Activated T-helper 17 cell treated with anti-CD3 and anti-CD28 coated beads, Interleukin-2, amount 50 U/mL, for 72 hours (primary cell): ENCODE measurements around the gene DENND2D. TPM values are rescaled to one million over a fixed set of nuclear protein-coding genes. Genes with fewer than 3 reads are reported as not detected.
A peak's percentile ranks its signal among the peaks of the same experiment; 100 is the strongest.
"Not testable (repeated sequence)": the region's sequence is repeated elsewhere in the genome, so short reads cannot be mapped to it uniquely, and the experiment has no call there.

Source experiments
- ATAC-seq: fragments of 150-1000 bp; cut with Tn5 transposase; replicated peaks from 2 replicates; pipeline ENCODE4 v1.10.0; 2021; ENCODE audit warnings: mild to moderate bottlenecking, moderate library complexity
- H3K27ac Mint-ChIP-seq: one replicate; pipeline ENCODE4 v1.8.0; 2022; ENCODE audit warnings: mixed read lengths
- H3K27me3 Mint-ChIP-seq: one replicate; pipeline ENCODE4 v1.8.0; 2022; ENCODE audit warnings: mixed read lengths
- H3K36me3 Mint-ChIP-seq: one replicate; pipeline ENCODE4 v1.8.0; 2022; ENCODE audit warnings: low read depth, mild to moderate bottlenecking, mixed read lengths
- H3K4me1 Mint-ChIP-seq: one replicate; pipeline ENCODE4 v1.8.0; 2022; ENCODE audit warnings: mixed read lengths
- H3K4me3 Mint-ChIP-seq: one replicate; pipeline ENCODE4 v1.8.0; 2022; ENCODE audit warnings: mild to moderate bottlenecking, mixed read lengths
- H3K9me3 Mint-ChIP-seq: one replicate; pipeline ENCODE4 v1.8.0; 2022; ENCODE audit warnings: mixed read lengths
- total RNA-seq, 2 donors: library from RNA; stranded (reverse); gene quantifications; one replicate each; pipeline ENCODE4 v1.2.3, GENCODE V29; 2022

Gene DENND2D
- total RNA-seq, 2 donors from 2014 or later, result 146 to 148 TPM

DNA sequence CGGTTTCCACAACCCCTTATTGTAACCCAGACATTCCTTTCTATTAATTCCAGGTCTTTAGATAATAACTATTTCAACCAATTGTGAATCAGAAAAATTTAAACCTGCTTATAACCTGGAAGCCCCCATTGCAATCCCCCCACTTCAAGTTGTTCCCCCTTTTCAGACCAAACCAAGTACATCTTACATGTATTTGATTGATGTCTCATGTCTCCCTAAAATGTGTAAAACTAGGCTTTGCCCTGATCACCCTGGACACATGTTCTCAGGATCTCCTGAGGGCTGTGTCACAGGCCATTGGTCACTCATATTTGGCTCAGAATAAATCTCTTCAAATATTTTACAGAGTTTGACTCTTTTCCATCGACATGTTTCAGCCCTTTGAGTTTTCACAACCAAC lies 14.8 kb upstream of the DENND2D start:
- Mint-ChIP-seq H3K4me1 (peaks cover 75% of the 10 kb centered on the region), H3K4me3 (peak overlapping the region; percentile 78), H3K27ac (peak overlapping the region; percentile 86)
- not testable (repeated sequence) for ATAC-seq, H3K9me3 Mint-ChIP-seq, H3K36me3 Mint-ChIP-seq, H3K27me3 Mint-ChIP-seq

DNA sequence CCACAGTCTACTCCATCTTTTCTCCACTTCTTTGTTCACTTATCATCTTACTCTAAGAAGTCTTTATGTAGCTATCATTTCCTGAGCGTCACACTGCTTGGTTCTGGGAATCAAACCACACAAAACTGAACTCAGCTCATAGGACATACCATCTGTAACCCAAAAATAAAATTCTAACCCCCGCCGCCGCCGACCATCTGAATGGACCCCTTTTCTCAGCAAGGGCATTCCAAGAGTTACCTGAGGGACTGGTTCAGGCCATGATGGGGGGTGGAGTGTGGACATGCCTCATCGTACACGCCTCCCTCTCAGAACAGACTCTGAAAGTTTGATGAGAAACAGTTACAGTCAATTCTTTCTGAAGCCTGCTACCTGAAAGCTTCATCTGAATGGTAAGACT lies 14.4 kb upstream of the DENND2D start:
- Mint-ChIP-seq H3K9me3 (peaks cover 4% of the 10 kb centered on the region), H3K27me3 (no peaks in the 10 kb centered on the region), H3K4me3 (peak overlapping the region; percentile 78), H3K4me1 (peaks cover 71% of the 10 kb centered on the region), H3K27ac (peak overlapping the region; percentile 86), H3K36me3 (peaks cover 10% of the 10 kb centered on the region)
- ATAC-seq, result peak; percentile 50

DNA sequence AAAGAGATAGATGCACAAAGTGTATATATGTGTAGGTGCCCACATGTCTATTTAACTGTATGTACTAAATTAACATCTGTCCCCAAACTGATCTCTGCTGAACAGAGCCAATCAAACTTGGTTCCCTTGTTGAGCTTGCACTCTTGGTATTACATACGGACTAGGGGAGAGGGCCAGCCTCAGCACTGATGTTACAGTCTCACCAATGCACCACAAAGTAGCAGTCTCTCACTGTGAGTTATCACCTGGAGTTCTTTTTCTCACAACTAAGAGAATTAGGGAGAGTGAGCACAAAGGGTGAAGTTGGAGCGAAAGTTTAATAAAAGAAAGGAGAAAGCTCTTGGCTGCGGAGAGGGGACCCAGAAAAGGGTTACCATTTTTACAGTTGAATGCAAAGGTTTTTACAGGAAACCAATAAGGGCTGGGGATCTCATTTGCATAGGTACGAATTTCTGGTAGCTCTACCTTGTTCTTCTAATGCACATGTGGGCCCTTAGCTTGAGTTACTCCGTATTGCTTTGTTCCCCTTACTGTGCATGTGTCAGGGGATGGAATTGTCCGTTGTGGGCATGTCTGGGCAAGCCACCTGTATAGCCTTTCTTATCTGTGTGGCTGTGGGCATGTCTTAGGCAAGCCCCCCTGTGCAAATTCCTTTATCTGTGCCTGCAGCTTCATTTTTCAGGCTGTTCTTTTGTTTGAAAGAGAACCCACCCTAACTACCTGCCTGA lies 13.8 kb upstream of the DENND2D start:
- Mint-ChIP-seq H3K36me3 (peaks cover 10% of the 10 kb centered on the region), H3K9me3 (peaks cover 4% of the 10 kb centered on the region), H3K27me3 (no peaks in the 10 kb centered on the region), H3K27ac (peak overlapping the region; percentile 86), H3K4me1 (peaks cover 64% of the 10 kb centered on the region), H3K4me3 (peak overlapping the region; percentile 78)
- ATAC-seq, result peak; percentile 12

DNA sequence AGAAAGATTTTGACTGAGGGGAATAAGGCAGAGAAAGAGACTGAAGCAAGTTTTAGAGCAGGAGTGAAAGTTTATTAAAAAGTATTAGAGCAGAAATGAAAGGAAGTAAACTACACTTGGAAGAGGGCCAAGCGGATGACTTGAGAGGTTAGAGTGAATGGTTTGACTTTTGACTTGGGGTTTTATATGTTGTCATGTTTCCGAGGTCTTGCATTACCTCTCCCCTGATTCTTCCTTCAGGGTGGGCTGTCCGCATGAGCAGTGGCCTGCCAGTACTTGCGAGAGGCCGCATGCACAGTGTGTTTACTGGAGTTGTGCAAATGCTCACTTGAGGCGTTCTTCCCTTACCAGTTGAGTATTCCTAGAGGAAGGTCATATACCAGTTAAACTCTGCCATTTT lies 13.0 kb upstream of the DENND2D start:
- H3K27ac Mint-ChIP-seq, result peak overlapping the region; percentile 86
- H3K9me3 Mint-ChIP-seq, result peaks cover 4% of the 10 kb centered on the region
- H3K4me3 Mint-ChIP-seq, result peak overlapping the region; percentile 78
- no peak for ATAC-seq
- peaks cover 60% of the 10 kb centered on the region for H3K4me1 Mint-ChIP-seq
- no peaks in the 10 kb centered on the region for H3K27me3 Mint-ChIP-seq
- peaks cover 10% of the 10 kb centered on the region for H3K36me3 Mint-ChIP-seq

DNA sequence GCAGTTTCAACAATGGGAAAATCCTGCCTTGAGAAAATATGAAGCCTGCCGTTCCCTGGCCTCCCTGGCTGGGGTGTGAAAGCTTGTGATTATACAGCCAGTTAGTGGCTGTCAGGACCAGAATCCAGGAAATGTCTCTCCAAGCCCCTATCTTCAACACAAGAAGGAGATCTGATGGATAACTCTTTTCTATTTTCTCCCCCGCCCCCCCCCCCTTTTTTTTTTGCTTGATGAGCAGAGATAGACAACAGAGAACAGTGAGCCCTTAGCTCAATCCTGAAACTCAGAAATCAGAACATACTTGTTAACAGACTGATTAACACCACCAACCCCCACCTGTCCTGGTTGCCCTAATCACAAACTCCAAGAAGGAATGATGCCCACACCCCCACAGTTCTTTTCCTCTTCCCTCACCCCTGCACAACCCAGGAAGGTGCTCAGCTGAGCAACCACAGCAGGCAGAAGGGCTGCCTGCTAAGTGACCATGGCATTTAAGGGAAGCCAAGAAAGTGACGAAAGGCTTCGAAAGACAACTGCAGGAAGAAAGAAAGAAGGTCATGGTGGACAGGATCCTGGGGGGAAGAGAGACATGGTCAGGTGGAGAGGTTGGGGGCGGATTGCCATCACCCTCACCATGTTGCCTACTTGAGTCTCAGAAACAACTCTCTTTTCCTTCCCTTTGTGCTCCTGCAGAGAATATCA lies 12.3 kb upstream of the DENND2D start:
- no peak for ATAC-seq
- H3K4me3 Mint-ChIP-seq, result peak overlapping the region; percentile 78
- peaks cover 4% of the 10 kb centered on the region for H3K9me3 Mint-ChIP-seq
- peaks cover 10% of the 10 kb centered on the region for H3K36me3 Mint-ChIP-seq
- peak overlapping the region; percentile 86 for H3K27ac Mint-ChIP-seq
- peaks cover 57% of the 10 kb centered on the region for H3K4me1 Mint-ChIP-seq
- H3K27me3 Mint-ChIP-seq, result no peaks in the 10 kb centered on the region

DNA sequence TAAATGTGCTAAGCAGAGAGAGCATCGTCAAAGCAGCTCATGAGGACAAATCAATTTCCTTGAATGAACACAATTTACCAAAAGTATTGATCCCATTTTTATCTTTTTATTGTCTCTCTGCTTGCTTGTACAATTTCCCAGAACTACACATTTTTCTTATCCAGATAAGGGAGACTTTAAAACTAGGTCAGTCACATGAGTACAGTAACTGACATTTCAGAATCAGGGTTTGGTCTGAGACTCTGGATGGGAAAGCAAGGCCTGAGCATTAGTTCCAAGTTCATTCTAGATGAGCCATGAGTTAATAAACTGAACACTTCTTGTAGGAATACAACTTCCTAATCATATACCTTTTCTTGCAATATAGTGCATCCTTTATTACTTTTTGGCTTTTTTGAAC lies 11.5 kb upstream of the DENND2D start:
- Mint-ChIP-seq H3K27me3 (no peaks in the 10 kb centered on the region), H3K36me3 (peaks cover 10% of the 10 kb centered on the region), H3K9me3 (peaks cover 4% of the 10 kb centered on the region), H3K4me1 (peaks cover 48% of the 10 kb centered on the region), H3K27ac (no peak overlapping the region), H3K4me3 (no peak overlapping the region)
- ATAC-seq, result no peak

DNA sequence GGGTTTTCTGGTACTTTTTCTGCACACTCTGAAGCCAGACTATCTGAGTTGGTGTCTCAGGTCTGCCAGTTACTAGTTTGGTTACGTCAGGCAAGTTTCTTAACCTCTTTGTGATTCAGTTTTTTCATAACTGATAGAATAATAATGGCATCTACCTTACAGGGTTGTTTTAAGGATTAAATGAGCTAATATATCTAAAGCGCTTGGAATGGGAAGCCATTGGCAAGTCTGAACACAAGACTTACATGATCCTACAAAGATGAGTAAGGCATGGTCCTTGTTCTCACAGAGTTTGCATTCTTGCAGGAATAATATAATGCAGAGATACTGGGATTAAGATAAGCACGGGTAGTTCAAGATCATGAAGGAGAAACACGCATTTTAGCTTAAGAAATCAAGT lies 9.2 kb upstream of the DENND2D start:
- H3K9me3 Mint-ChIP-seq, result peaks cover 4% of the 10 kb centered on the region
- H3K4me1 Mint-ChIP-seq, result peaks cover 44% of the 10 kb centered on the region
- H3K4me3 Mint-ChIP-seq, result no peak overlapping the region

DNA sequence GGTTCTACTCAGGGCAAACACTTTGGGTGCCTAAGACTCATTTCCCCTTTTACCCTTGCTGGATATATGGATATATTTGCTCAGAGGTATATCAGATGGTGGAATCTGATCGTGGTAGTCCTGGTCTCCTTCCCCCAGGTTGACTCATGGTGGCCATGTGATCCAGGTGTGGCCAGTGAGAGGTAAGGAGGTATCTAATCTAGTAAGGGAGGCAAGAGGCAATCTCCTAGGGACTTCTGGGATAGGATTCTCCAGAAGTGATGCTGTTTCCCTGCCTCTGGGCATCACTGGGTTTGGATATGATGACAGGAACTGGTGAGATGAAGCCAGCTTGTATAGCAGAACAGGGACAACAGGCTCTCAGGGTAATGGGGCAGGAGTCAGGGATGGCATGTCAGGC lies 8.5 kb upstream of the DENND2D start:
- peaks cover 4% of the 10 kb centered on the region for H3K9me3 Mint-ChIP-seq
- no peak overlapping the region for H3K27ac Mint-ChIP-seq
- H3K27me3 Mint-ChIP-seq, result no peaks in the 10 kb centered on the region
- H3K4me3 Mint-ChIP-seq, result no peak overlapping the region
- peaks cover 37% of the 10 kb centered on the region for H3K4me1 Mint-ChIP-seq
- no peaks in the 10 kb centered on the region for H3K36me3 Mint-ChIP-seq
- no peak for ATAC-seq

More for the DNA sequence above, 9.2 kb upstream of the DENND2D start:
- Mint-ChIP-seq H3K27ac (no peak overlapping the region), H3K36me3 (no peaks in the 10 kb centered on the region), H3K27me3 (no peaks in the 10 kb centered on the region)
- ATAC-seq, result no peak

DNA sequence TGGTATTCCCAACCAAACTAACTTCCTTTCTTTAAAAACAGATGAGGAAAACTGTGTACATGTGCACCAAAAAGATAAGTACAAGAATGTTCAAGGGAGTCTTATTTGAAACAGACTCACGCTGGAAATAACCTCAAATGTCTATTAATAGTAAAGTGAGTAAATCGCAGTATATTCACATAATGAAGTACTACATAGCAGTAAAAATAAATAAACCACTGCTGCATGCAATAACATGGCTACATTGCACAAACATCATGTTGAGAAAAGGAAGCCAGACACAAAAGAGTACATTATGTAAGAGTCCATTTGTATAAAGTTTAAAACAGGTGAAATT lies 5.2 kb upstream of the DENND2D start:
- no peak for ATAC-seq
- Mint-ChIP-seq H3K4me1 (peaks cover 37% of the 10 kb centered on the region), H3K36me3 (no peaks in the 10 kb centered on the region), H3K27me3 (no peaks in the 10 kb centered on the region), H3K4me3 (no peak overlapping the region), H3K27ac (peak overlapping the region; percentile 29), H3K9me3 (no peaks in the 10 kb centered on the region)

DNA sequence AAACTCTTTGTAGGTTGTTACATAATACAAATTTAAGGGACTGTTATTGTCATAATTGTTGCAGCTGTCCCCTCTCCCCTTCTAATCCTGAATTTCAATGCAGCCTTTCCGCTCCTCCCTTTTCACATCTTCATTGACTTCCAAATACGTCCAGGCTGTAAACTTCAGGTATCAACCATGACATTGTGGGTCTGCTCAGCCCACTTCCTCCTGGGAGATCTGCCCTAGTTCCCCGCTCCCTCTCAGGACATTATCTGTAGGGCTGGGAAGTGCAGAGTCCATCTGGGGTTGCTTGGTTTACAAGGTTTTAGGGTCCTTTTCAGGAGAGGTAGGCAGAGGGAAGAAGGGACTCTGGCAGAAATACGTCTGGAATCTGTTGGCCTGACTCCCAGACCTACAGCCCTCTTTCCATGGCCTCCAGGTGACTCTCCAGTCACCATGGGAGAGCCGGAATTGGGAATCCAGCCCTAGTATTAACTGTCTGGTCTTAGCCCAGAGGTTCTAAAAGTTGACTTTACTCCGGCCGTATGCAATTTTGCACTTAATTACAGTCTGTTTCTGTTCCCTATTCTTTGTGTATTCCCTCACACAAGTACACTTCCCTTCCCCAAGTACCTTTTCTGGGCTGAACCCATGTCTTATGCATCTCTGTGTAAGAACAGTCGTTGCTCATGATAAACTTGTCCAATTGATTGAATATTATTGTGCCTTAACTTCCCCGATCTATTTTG lies 4.7 kb upstream of the DENND2D start:
- peak overlapping the region; percentile 94 for H3K4me3 Mint-ChIP-seq
- no peaks in the 10 kb centered on the region for H3K27me3 Mint-ChIP-seq
- H3K9me3 Mint-ChIP-seq, result no peaks in the 10 kb centered on the region
- peaks cover 37% of the 10 kb centered on the region for H3K4me1 Mint-ChIP-seq
- peak overlapping the region; percentile 29 for H3K27ac Mint-ChIP-seq
- H3K36me3 Mint-ChIP-seq, result peaks cover 4% of the 10 kb centered on the region
- ATAC-seq, result no peak

DNA sequence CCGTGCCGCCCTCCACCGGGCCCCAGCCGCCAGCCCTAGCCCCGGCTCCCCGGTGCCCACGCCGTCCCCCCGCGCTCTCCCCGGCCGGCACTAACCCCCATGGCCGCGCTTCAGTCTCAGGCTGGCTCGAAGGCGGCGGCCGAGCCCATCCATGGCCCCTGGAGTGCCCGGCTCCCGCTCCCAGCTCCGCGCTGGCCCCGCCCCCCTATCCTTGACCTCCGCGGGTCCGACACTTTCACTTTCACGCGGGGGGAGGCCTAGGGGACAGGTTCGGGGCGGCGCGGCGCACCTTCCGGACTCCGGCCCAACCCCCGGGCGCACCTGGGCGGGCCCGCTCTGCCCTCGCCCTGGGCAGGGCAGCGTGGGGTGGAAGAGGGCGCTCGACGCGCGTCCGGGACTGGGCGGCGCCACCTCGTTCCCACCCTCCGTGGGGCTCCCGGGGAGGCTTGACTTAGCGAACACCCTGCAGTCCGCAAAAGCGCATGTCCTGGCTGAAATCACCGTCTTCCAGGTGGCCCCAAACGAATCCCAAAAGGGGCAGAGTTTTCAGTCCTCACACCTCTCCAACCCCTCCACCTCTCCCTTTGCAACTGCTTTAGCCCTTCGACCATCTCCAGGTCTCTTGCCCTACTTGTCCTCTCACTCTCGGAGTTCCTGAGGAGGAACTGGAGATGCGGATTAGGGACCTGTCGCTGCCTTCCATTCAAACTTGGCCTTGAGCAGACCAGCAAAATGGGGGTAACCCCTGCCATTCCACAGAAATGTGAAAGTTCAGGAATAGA lies 3.9 kb upstream of the DENND2D start:
- no peaks in the 10 kb centered on the region for H3K9me3 Mint-ChIP-seq
- H3K27ac Mint-ChIP-seq, result peak overlapping the region; percentile 29
- H3K4me3 Mint-ChIP-seq, result peak overlapping the region; percentile 94
- no peaks in the 10 kb centered on the region for H3K27me3 Mint-ChIP-seq
- H3K36me3 Mint-ChIP-seq, result peaks cover 12% of the 10 kb centered on the region
- ATAC-seq, result peak; percentile 53
- H3K4me1 Mint-ChIP-seq, result peaks cover 37% of the 10 kb centered on the region

DNA sequence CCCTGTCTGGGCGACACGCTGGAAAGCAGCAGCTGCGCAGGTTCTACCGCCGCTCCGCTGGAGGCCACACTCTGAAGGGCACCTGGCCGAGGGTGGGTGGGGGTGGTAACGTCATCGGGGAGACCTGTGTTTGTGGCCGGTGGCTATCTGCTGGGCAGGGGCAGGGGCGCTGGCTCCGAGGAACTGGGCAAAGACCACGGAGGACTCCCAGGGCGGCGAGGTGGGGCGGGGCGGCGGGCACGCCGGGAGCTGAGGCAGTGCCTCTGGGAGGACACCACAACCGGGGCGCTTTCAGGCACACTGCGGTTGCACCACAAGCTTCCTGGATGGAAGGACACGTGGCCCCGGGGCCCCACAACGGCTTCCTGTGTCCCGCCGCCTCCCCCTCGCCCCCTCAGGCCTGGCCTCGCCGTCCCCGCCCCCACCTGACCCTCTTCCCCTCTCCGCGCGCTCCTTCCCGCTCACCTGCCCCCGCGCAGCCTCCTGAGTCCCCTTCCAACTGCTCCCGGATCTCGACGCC lies 3.3 kb upstream of the DENND2D start:
- Mint-ChIP-seq H3K36me3 (peaks cover 18% of the 10 kb centered on the region), H3K4me1 (peaks cover 37% of the 10 kb centered on the region), H3K4me3 (peak overlapping the region; percentile 94), H3K9me3 (no peaks in the 10 kb centered on the region), H3K27me3 (no peaks in the 10 kb centered on the region), H3K27ac (peak overlapping the region; percentile 96)
- ATAC-seq, result peak; percentile 52

DNA sequence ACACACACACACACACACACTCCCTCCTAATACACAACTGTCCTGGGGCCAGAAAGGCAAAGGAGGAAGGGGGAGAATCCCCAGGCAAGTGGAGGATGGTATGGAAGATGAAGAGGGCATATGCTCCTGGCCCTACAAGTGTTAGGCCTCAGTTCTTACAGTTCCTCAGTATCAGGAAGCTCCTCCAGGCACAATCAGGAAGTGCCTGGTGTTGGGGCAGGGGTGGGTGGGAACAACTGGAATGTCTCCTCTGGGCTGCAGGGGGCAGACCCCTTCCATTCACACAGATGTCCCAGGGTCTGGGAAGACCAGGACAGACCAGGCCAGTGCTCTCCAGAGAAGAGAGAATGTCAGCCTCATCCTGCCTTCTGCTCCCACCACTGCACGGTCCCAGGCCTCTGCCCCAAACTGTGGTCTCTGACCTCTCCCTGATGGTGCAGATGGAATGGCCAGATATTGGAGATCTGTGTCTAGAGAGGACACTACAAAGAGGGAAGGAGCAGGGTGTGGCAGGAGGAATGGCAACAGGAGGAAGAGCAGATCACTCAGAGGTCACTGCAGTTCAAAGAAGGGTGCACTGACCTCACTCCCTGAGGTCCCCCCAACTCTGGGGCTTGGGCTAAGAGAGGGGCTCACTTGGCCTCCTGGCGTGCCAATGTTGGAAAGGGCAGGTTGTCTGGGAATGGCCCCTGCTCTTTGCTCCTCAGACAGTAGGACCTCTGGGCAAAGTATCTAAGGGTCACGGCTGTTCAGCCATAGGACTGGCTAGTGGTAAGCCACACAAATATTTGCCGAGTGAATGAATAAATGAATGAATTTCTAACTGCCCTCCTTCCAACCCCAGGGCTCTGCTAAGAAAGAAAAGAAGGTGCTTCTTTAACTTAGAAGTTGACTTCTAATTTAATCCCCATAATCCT lies 2.5 kb upstream of the DENND2D start:
- no peaks in the 10 kb centered on the region for H3K27me3 Mint-ChIP-seq
- peaks cover 32% of the 10 kb centered on the region for H3K4me1 Mint-ChIP-seq
- no peaks in the 10 kb centered on the region for H3K9me3 Mint-ChIP-seq
- H3K36me3 Mint-ChIP-seq, result peaks cover 26% of the 10 kb centered on the region
- peak overlapping the region; percentile 96 for H3K27ac Mint-ChIP-seq
- peak overlapping the region; percentile 94 for H3K4me3 Mint-ChIP-seq
- ATAC-seq, result no peak
